ENCODE results near the gene ZCCHC14.

- no peak for TF ChIP-seq CTCF (optimal IDR thresholded peaks at IDR 0.05 in 1 of 3, IDR thresholded peaks at IDR 0.05 in 1 of 3, conservative IDR thresholded peaks at IDR 0.05 in 1 of 3; ENCODE audit: extremely low read depth in 1 of 3, insufficient read depth in 2 of 3, low read length in 3 of 3)
- TF ChIP-seq EZH2 (IDR thresholded peaks at IDR 0.05; ENCODE audit: low read length): no peak
Observed at GRCh38 chr16:87387942-87388817, 104.6 kb downstream of the ZCCHC14 start.

Data from keratinocyte (primary cell).